Activated T-cell treated with anti-CD3 and anti-CD28 coated beads, Interleukin-2, amount 50 U/mL, for 72 hours (primary cell): ENCODE measurements around the gene E2F8. TPM values are rescaled to one million over a fixed set of nuclear protein-coding genes. Genes with fewer than 3 reads are reported as not detected.
A peak's percentile ranks its signal among the peaks of the same experiment; 100 is the strongest.
"Not testable (repeated sequence)": the region's sequence is repeated elsewhere in the genome, so short reads cannot be mapped to it uniquely, and the experiment has no call there.

Experiments used
- ATAC-seq, 2 donors: fragments of 150-1000 bp; cut with Tn5 transposase; replicated peaks in 1 of 2; 2 replicates each; pipeline ENCODE4 v1.10.0; 2021; ENCODE audit warnings: moderate library complexity in 2 of 2, mild to moderate bottlenecking in 1 of 2
- DNase-seq, 2 donors: peaks; one replicate each; pipeline ENCODE4 v3.0.0; 2021 to 2022; ENCODE audit warnings: mixed read lengths in 1 of 2
- H3K27ac Mint-ChIP-seq: one replicate; pipeline ENCODE4 v1.8.0; 2022; ENCODE audit warnings: mild to moderate bottlenecking, moderate library complexity, mixed read lengths
- H3K27me3 Mint-ChIP-seq: one replicate; pipeline ENCODE4 v1.8.0; 2022; ENCODE audit warnings: low read depth, mixed read lengths
- H3K36me3 Mint-ChIP-seq, 2 donors: one replicate each; pipeline ENCODE4 v1.8.0; 2022; ENCODE audit warnings: mixed read lengths in 2 of 2, mild to moderate bottlenecking in 1 of 2; ENCODE audit not compliant: insufficient read depth in 2 of 2
- H3K4me1 Mint-ChIP-seq: one replicate; pipeline ENCODE4 v1.8.0; 2022; ENCODE audit warnings: low read depth, mixed read lengths
- H3K4me3 Mint-ChIP-seq, 2 donors: one replicate each; pipeline ENCODE4 v1.8.0; 2022; ENCODE audit warnings: mild to moderate bottlenecking in 2 of 2, mixed read lengths in 2 of 2, moderate library complexity in 2 of 2
- H3K9me3 Mint-ChIP-seq, 2 donors: one replicate each; pipeline ENCODE4 v1.8.0; 2022; ENCODE audit warnings: mixed read lengths in 2 of 2
- total RNA-seq, 2 donors: library from RNA; stranded (reverse); gene quantifications; one replicate each; pipeline ENCODE4 v1.2.3, GENCODE V29; 2022

The E2F8 gene
- total RNA-seq: 10 to 100 TPM; 15.7 to 21.1 TPM

DNA sequence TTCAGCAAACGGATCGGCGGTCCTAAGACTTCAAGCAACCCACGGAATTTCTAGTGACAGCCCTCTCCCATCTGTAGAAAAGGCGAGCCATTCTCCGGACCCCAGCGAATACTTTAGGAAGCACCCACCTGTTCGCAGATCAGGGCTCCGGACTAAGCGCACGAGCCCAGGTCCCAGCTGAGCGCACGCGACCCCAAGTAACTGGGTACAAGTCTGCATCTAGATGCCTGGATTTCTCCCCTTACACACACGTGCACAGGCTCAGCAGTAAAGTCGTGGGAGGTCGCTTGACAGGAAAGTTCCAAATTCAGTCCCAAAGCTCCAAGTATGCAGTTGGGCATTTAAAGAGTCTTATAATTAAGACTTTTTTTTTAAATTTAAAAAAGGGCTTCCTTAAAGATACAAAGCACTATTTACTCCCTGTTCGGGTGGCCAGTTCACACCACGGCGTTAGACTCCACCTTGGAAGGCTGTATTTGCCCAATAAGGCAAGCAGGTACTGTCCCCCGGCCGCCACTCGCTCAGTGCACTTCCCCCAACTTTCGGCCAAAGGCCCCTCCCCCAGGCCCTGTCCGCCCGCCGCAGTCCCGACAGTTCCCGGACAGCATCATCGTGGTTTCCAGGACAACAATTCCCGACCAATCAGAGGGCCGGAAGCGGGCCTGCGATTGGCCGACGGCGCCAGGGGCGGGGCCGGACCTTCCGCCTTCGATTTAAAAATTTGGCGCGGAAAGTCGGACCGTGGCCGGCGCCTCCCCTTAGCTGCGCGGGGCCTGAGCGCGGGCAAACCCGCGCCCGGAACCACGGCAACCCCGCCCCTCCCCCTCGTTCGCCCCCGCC lies at the start of gene E2F8:
E2F8 (minus strand) TSS at position 526 of the 840 bp plus-strand sequence. CDS start 824 bp downstream, outside the sequence.
- DNase-seq: peak; percentile 93 to 94
- Mint-ChIP-seq H3K9me3 (no peaks in the 10 kb centered on the region), H3K4me1 (peaks cover 20% of the 10 kb centered on the region), H3K27me3 (peaks cover 29% of the 10 kb centered on the region), H3K27ac (no peak within 1 kb of the TSS), H3K36me3 (peaks cover 5 to 18% of the 10 kb centered on the region in 2 donors), H3K4me3 (peak within 1 kb of the TSS; percentile 96 to 97)
- ATAC-seq: peak; percentile 83 to 86

DNA sequence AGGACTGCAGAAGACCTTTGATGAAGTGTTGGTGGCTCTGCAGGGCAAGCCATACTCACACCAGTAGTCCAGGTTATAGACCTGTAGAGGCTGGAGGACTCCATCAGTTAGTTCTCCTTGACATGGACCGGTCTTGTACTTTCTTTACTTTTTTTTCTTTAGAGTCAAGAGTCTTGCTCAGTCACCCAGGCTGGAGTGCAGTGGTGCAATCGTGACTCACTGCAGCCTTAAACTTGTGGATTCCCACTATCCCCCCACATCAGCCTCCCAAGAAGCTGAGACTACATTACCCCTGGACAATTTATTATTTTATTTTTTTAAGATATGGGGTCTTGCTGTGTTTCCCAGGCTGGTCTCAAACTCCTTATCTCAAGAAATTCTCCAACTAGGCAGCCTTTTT lies 49.6 kb upstream of the E2F8 start:
- no peaks in the 10 kb centered on the region for H3K36me3 Mint-ChIP-seq
- ATAC-seq: no peak
- no peaks in the 10 kb centered on the region for H3K9me3 Mint-ChIP-seq
- H3K4me1 Mint-ChIP-seq: no peaks in the 10 kb centered on the region
- peaks cover 11% of the 10 kb centered on the region for H3K27me3 Mint-ChIP-seq
- no peak for DNase-seq
- H3K4me3 Mint-ChIP-seq: no peak overlapping the region
- no peak overlapping the region for H3K27ac Mint-ChIP-seq

- no peak overlapping the region for H3K27ac Mint-ChIP-seq
- ATAC-seq: no peak
- no peaks in the 10 kb centered on the region for H3K36me3 Mint-ChIP-seq
- H3K27me3 Mint-ChIP-seq: peaks cover 11% of the 10 kb centered on the region
- DNase-seq: no peak
- H3K9me3 Mint-ChIP-seq: no peaks in the 10 kb centered on the region
- H3K4me3 Mint-ChIP-seq: no peak overlapping the region
- no peaks in the 10 kb centered on the region for H3K4me1 Mint-ChIP-seq
These were observed 47.5 kb upstream of the E2F8 start for GRCh38 chr11:19288256-19288655.

DNA sequence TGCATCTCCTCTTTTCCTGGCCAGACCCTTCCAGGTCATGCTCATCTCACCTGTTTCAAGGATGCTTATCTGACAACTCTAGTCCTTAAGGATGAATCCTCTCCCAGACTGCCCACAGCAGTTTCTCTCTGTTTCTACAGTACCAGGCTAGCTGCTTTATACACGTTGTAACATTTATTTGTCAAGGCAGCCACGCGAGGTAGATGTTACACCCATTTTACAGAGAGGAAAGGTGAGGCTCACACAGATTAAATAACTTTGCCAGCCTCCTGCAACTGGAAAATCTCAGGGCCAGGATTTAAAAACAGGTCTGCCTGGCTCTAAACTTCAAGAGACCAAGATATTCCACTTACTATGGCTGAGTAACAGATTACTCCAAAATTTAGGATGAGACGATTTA lies 45.7 kb upstream of the E2F8 start:
- DNase-seq (no peak), ATAC-seq (no peak)
- H3K4me1 Mint-ChIP-seq: no peaks in the 10 kb centered on the region
- peaks cover 11% of the 10 kb centered on the region for H3K27me3 Mint-ChIP-seq
- H3K27ac Mint-ChIP-seq: no peak overlapping the region
- H3K36me3 Mint-ChIP-seq: no peaks in the 10 kb centered on the region
- H3K4me3 Mint-ChIP-seq: no peak overlapping the region
- no peaks in the 10 kb centered on the region for H3K9me3 Mint-ChIP-seq

- ATAC-seq: no peak
These were observed 44.1 kb upstream of the E2F8 start for GRCh38 chr11:19284881-19285280.

DNA sequence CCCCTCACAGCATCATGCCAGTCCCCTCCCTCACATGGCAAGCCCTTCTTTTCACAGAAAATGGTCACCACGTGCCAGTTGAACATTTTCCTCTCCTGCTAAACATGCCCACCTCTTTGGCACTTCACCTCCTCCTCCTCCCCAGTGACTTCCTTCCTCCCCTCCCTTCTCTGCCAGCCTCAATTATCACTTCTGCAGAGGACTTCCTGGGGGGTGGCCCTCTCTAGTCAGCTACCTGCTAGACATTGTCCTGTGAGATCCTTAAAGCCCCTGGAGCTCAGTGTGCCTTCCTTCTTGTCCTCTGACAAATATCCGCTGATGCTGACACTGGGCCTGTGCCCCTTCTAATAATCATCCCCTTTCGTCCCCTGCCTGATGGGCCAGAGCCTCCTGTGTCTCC lies 43.2 kb upstream of the E2F8 start:
- ATAC-seq (no peak), DNase-seq (no peak)
- Mint-ChIP-seq H3K27me3 (peaks cover 11% of the 10 kb centered on the region), H3K4me1 (no peaks in the 10 kb centered on the region), H3K36me3 (no peaks in the 10 kb centered on the region), H3K4me3 (no peak overlapping the region), H3K27ac (peak overlapping the region; percentile 9), H3K9me3 (no peaks in the 10 kb centered on the region)

More at GRCh38 chr11:19284881-19285280, 44.1 kb upstream of the E2F8 start:
- Mint-ChIP-seq H3K36me3 (no peaks in the 10 kb centered on the region), H3K4me3 (no peak overlapping the region), H3K9me3 (no peaks in the 10 kb centered on the region), H3K27me3 (peaks cover 11% of the 10 kb centered on the region), H3K4me1 (no peaks in the 10 kb centered on the region), H3K27ac (no peak overlapping the region)
- DNase-seq: no peak

DNA sequence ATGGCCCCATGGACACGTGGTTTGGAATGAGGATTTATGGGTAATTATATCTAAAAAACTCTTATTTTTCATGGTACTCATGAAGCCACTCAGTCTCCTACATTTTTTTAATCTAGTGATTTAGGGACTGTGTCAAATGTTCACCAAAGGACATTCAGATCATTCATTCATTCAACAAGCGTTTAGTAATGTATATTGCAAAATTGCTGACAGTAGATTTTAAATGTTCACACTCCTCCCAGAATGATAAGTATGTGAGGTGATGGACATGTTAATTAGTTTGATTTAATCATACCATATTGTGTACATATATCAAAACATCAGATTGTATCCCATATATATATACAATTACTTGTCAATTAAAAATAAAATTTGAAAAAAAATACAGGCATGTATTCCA lies 40.8 kb upstream of the E2F8 start:
- H3K27me3 Mint-ChIP-seq: peaks cover 11% of the 10 kb centered on the region
- no peak overlapping the region for H3K4me3 Mint-ChIP-seq
- no peak for ATAC-seq
- no peak overlapping the region for H3K27ac Mint-ChIP-seq
- H3K9me3 Mint-ChIP-seq: no peaks in the 10 kb centered on the region
- DNase-seq: no peak
- H3K36me3 Mint-ChIP-seq: no peaks in the 10 kb centered on the region
- H3K4me1 Mint-ChIP-seq: no peaks in the 10 kb centered on the region

- ATAC-seq (no peak), DNase-seq (no peak)
- H3K27ac Mint-ChIP-seq: no peak overlapping the region
- H3K4me3 Mint-ChIP-seq: peak overlapping the region in 1 of 2 donors; percentile 11
- H3K9me3 Mint-ChIP-seq: no peaks in the 10 kb centered on the region
- peaks cover 11% of the 10 kb centered on the region for H3K27me3 Mint-ChIP-seq
- no peaks in the 10 kb centered on the region for H3K4me1 Mint-ChIP-seq
- no peaks in the 10 kb centered on the region for H3K36me3 Mint-ChIP-seq
These were observed 40.3 kb upstream of the E2F8 start for GRCh38 chr11:19281041-19281440.

- peaks cover 4% of the 10 kb centered on the region for H3K27me3 Mint-ChIP-seq
- no peaks in the 10 kb centered on the region for H3K36me3 Mint-ChIP-seq
- H3K4me3 Mint-ChIP-seq: no peak overlapping the region
- no peaks in the 10 kb centered on the region for H3K4me1 Mint-ChIP-seq
- ATAC-seq (no peak), DNase-seq (no peak)
- H3K9me3 Mint-ChIP-seq: no peaks in the 10 kb centered on the region
- no peak overlapping the region for H3K27ac Mint-ChIP-seq
These were observed 38.7 kb upstream of the E2F8 start for GRCh38 chr11:19279451-19279850.

GRCh38 chr11:19276859-19277808 lies 36.4 kb upstream of the E2F8 start:
- ATAC-seq (no peak), DNase-seq (no peak)
- peaks cover 6% of the 10 kb centered on the region for H3K27me3 Mint-ChIP-seq
- no peaks in the 10 kb centered on the region for H3K4me1 Mint-ChIP-seq
- H3K36me3 Mint-ChIP-seq: no peaks in the 10 kb centered on the region
- H3K4me3 Mint-ChIP-seq: no peak overlapping the region
- H3K9me3 Mint-ChIP-seq: peaks cover 0 to 3% of the 10 kb centered on the region in 2 donors
- H3K27ac Mint-ChIP-seq: no peak overlapping the region

- no peak overlapping the region for H3K27ac Mint-ChIP-seq
- ATAC-seq (no peak), DNase-seq (no peak)
- H3K9me3 Mint-ChIP-seq: peaks cover 0 to 3% of the 10 kb centered on the region in 2 donors
- H3K4me1 Mint-ChIP-seq: no peaks in the 10 kb centered on the region
- H3K27me3 Mint-ChIP-seq: peaks cover 16% of the 10 kb centered on the region
- no peak overlapping the region for H3K4me3 Mint-ChIP-seq
- H3K36me3 Mint-ChIP-seq: no peaks in the 10 kb centered on the region
These were observed 34.8 kb upstream of the E2F8 start for GRCh38 chr11:19275496-19275895.

DNA sequence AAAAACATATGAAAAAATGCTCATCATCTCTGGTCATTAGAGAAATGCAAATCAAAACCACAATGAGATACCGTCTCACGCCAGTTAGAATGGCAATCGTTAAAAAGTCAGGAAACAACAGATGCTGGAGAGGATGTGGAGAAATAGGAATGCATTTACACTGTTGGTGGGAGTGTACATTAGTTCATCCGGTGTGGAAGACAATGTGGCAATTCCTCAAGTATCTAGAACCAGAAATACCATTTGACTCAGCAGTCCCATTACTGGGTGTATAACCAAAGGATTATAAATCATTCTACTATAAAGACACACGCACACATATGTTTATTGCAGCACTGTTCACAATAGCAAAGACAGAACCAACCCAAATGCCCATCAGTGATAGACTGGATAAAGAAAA lies 32.5 kb upstream of the E2F8 start:
- not testable (repeated sequence) for H3K36me3 Mint-ChIP-seq, H3K9me3 Mint-ChIP-seq, ATAC-seq, H3K27ac Mint-ChIP-seq, DNase-seq, H3K4me3 Mint-ChIP-seq, H3K4me1 Mint-ChIP-seq
- peaks cover 23% of the 10 kb centered on the region for H3K27me3 Mint-ChIP-seq

DNA sequence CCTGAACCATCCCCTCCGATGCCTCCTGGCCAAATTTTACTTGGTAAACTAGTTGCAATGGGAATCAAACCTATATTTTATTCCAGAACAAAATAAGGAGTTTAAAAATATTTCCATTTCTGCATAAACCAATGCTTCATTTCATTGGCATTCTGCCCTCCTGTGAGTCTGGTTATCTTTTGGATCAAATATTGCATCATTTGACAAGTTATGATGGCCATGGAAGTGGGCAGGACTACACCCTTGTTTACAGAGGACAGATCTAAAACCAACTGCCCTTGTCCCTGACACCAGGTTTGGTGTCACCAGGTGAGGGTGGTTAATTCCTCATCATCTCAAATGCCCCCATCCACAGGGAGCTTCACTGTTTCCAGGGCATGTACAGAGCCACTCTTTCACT lies 28.2 kb upstream of the E2F8 start:
- H3K27me3 Mint-ChIP-seq: peaks cover 37% of the 10 kb centered on the region
- ATAC-seq (no peak), DNase-seq (no peak)
- H3K9me3 Mint-ChIP-seq: peaks cover 0 to 3% of the 10 kb centered on the region in 2 donors
- H3K4me3 Mint-ChIP-seq: no peak overlapping the region
- no peaks in the 10 kb centered on the region for H3K4me1 Mint-ChIP-seq
- H3K36me3 Mint-ChIP-seq: no peaks in the 10 kb centered on the region
- H3K27ac Mint-ChIP-seq: no peak overlapping the region
